Stimulated activated naive CD8-positive, alpha-beta T cell treated with anti-CD3 and anti-CD28 coated beads, Interleukin-15, Interleukin-2, amounts not matched to agents 100 ng/mL and 50 ng/mL, for 24 hours (primary cell): ENCODE measurements around the gene CALD1.

Source experiments
- H3K27ac Mint-ChIP-seq: one replicate; pipeline ENCODE4 v1.8.0; 2021; ENCODE audit warnings: mild to moderate bottlenecking, mixed read lengths
- H3K27me3 Mint-ChIP-seq: one replicate; pipeline ENCODE4 v1.8.0; 2021; ENCODE audit warnings: mixed read lengths
- H3K36me3 Mint-ChIP-seq: one replicate; pipeline ENCODE4 v1.8.0; 2021; ENCODE audit warnings: low read depth, mixed read lengths
- H3K4me1 Mint-ChIP-seq: one replicate; pipeline ENCODE4 v1.8.0; 2021; ENCODE audit warnings: low read depth, mixed read lengths
- H3K4me3 Mint-ChIP-seq: one replicate; pipeline ENCODE4 v1.8.0; 2021; ENCODE audit warnings: mild to moderate bottlenecking, mixed read lengths
- H3K9me3 Mint-ChIP-seq: one replicate; pipeline ENCODE4 v1.8.0; 2021; ENCODE audit warnings: mixed read lengths

The CALD1 gene

GRCh38 chr7:134891696-134892678 lies 112.6 kb downstream of the CALD1 start:
- H3K36me3 Mint-ChIP-seq = peaks cover 7% of the 10 kb centered on the region
- H3K9me3 Mint-ChIP-seq = peaks cover 10% of the 10 kb centered on the region
- peak overlapping the region; percentile 47 for H3K4me3 Mint-ChIP-seq
- H3K27me3 Mint-ChIP-seq = peaks cover 28% of the 10 kb centered on the region
- no peak overlapping the region for H3K27ac Mint-ChIP-seq
- peaks cover 7% of the 10 kb centered on the region for H3K4me1 Mint-ChIP-seq

DNA sequence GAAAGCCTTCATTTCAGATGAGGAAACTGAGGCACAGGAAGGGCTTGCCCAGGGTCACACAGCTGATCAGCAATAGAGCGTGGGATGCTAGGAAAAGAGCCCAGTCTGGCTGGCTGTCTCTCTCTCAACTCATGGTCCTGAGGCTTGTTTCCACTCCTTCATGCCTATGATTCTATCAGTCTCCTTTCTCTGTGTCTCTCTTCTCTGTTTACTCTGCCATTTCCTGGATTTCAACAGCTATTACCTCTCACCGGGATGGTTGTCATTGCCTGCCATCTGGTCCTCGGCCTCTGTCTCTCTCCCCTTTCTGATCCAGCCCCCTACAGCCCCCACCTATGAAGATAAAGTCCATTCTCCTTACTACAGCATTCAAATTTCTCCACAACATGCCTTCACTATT lies 113.5 kb downstream of the CALD1 start:
- Mint-ChIP-seq H3K27me3 (peaks cover 28% of the 10 kb centered on the region), H3K27ac (no peak overlapping the region), H3K9me3 (peaks cover 14% of the 10 kb centered on the region), H3K4me3 (no peak overlapping the region), H3K36me3 (peaks cover 7% of the 10 kb centered on the region), H3K4me1 (peaks cover 3% of the 10 kb centered on the region)

- H3K27me3 Mint-ChIP-seq = peaks cover 28% of the 10 kb centered on the region
- peaks cover 3% of the 10 kb centered on the region for H3K4me1 Mint-ChIP-seq
Observed at GRCh38 chr7:134893920-134894319, 114.5 kb downstream of the CALD1 start.

DNA sequence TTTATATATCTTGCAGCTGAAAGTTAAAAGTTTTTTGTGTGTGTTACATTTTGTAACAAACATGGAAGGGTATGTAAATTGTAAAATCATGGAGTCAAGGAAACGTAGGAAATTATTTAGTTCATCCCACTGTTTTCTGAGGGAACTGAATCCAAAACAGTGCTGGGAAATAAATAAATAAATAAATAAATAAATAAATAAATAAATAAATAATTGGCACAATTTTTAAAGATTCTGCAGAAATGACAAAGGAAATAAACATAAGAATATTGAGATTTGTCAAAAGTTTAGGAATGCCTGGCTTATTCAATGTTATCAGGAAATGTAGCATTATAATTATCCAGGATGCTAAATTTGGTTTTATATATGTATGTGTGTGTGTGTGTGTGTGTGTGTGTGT lies 115.5 kb downstream of the CALD1 start:
- Mint-ChIP-seq H3K36me3 (peaks cover 7% of the 10 kb centered on the region), H3K9me3 (peaks cover 14% of the 10 kb centered on the region), H3K4me3 (no peak overlapping the region), H3K4me1 (peaks cover 3% of the 10 kb centered on the region), H3K27me3 (peaks cover 28% of the 10 kb centered on the region), H3K27ac (no peak overlapping the region)

More at GRCh38 chr7:134893920-134894319, 114.5 kb downstream of the CALD1 start:
- Mint-ChIP-seq H3K9me3 (peaks cover 14% of the 10 kb centered on the region), H3K4me3 (no peak overlapping the region), H3K27ac (no peak overlapping the region), H3K36me3 (peaks cover 7% of the 10 kb centered on the region)

GRCh38 chr7:134896073-134896472 lies 116.6 kb downstream of the CALD1 start:
- Mint-ChIP-seq H3K27ac (no peak overlapping the region), H3K4me3 (no peak overlapping the region), H3K9me3 (peaks cover 14% of the 10 kb centered on the region), H3K36me3 (peaks cover 7% of the 10 kb centered on the region), H3K27me3 (peaks cover 27% of the 10 kb centered on the region), H3K4me1 (peaks cover 3% of the 10 kb centered on the region)

DNA sequence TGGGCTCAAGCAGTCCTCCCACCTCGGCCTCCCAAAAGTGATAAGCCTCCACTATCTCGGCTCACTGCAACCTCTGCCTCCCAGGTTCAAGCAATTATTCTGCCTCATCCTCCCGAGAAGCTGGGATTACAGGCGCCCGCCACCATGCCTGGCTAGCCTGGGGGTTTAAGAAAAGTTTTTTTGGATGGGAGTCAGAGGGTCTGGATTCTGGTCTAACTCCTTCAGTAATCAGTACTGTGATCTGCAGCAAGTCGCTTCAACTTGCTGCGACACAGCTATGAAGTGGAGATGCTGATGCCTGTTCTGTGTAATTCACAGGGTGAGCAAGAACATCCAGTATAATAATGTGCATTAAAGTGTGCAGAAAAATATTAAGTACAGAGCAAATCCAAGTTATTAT lies 118.5 kb downstream of the CALD1 start:
- peaks cover 13% of the 10 kb centered on the region for H3K27me3 Mint-ChIP-seq
- H3K36me3 Mint-ChIP-seq = peaks cover 7% of the 10 kb centered on the region
- H3K4me1 Mint-ChIP-seq = no peaks in the 10 kb centered on the region
- no peak overlapping the region for H3K4me3 Mint-ChIP-seq
- H3K9me3 Mint-ChIP-seq = peaks cover 14% of the 10 kb centered on the region
- no peak overlapping the region for H3K27ac Mint-ChIP-seq

DNA sequence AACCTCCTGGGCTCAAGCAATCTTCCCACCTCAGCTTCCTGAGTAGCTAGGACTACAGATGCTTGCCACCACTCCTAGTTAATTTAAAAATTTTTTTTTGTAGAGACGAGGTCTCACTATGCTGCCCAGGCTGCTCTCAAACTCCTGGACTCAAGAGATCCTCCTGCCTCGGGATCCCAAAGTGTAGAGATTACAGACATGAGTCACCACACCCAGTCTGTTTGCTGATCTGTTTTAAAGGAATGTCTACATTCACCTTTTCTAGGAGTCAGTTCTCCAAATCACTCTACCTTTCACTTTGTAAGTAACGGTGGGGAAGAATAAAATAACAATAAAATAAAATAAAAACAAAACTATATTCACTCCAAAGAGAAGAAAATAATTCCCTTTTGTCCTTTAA lies 120.3 kb downstream of the CALD1 start:
- H3K36me3 Mint-ChIP-seq = peaks cover 5% of the 10 kb centered on the region
- H3K9me3 Mint-ChIP-seq = peaks cover 14% of the 10 kb centered on the region
- no peak overlapping the region for H3K4me3 Mint-ChIP-seq
- H3K4me1 Mint-ChIP-seq = no peaks in the 10 kb centered on the region
- H3K27ac Mint-ChIP-seq = no peak overlapping the region
- H3K27me3 Mint-ChIP-seq = peaks cover under 1% of the 10 kb centered on the region

DNA sequence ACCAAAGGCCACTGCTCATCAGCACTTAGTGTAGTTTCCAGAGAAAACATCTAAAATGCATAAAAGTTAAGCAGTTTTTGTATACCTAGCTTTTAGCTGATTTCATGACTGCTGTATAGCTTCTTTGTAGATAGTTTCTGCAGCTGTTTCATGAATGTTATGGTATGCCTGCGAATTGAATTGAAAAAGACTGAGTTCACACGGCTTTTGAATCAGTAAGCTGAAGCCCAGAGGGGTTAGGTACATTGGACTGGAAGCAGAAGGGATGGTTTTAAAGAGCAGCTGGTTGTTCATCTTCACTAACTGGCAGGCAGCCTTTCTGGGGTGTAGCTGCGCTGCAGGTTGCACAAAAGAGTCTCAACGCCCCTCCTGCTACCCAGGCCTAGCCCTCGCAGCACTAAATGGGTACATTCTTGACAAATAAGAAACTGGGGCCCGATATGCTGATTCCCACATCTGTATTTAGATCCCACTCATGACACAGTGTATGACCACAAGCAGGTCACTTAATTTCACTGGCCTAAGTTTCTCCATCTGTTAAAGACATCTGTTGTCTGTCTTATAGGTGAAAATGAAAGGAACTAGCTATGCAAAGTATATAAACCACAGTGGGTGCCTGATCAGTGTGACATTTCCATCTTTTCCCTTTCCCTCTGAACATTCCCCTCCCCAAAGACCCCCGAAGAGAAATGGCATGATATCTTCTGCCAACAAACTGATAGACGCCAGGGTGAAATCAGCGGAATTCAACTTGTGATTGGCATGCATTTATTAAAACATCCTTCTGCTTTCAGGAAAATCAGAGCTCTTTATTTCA lies 120.9 kb downstream of the CALD1 start:
- Mint-ChIP-seq H3K9me3 (peaks cover 14% of the 10 kb centered on the region), H3K4me3 (no peak overlapping the region), H3K36me3 (peaks cover 4% of the 10 kb centered on the region), H3K27ac (no peak overlapping the region), H3K4me1 (no peaks in the 10 kb centered on the region), H3K27me3 (no peaks in the 10 kb centered on the region)

GRCh38 chr7:134901389-134902020 lies 122.1 kb downstream of the CALD1 start:
- Mint-ChIP-seq H3K27ac (no peak overlapping the region), H3K27me3 (no peaks in the 10 kb centered on the region), H3K36me3 (peaks cover 2% of the 10 kb centered on the region)

GRCh38 chr7:134902058-134902457 lies 122.6 kb downstream of the CALD1 start:
- Mint-ChIP-seq H3K27me3 (no peaks in the 10 kb centered on the region), H3K9me3 (peaks cover 4% of the 10 kb centered on the region), H3K4me1 (no peaks in the 10 kb centered on the region), H3K36me3 (no peaks in the 10 kb centered on the region), H3K27ac (no peak overlapping the region), H3K4me3 (no peak overlapping the region)

More at GRCh38 chr7:134901389-134902020, 122.1 kb downstream of the CALD1 start:
- peaks cover 8% of the 10 kb centered on the region for H3K9me3 Mint-ChIP-seq
- no peaks in the 10 kb centered on the region for H3K4me1 Mint-ChIP-seq
- no peak overlapping the region for H3K4me3 Mint-ChIP-seq

DNA sequence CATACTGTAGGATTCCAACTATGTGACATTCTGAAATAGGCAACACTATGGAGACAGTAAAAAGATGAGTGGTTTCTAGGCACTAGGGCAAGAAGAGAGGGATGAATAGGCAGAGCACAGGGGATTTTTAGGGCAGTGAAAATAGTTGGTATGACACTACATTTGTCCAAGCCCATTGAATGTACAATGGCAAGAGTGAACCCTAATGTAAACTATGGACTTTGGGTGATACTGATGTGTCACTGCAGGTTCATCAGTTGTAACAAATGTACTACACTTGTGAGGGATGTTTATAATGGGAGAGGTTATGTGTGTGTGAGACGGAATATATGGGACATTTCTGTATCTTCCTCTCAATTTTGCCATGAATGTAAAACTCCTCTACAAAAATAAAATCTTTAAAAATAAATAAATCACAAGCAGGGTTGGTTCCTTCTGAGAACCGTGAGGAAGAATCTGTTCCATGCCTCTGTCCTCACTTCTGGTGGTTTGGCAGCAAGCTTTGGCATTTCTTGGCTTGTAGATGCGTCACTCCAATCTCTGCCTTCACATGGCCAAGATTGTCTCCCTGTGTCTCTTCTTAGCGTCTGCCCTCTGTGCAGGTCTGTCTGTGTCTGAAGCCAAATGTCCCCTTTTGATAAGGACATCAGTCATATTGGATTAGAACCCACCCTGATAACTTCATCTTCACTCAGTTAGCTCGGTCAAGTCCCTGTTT lies 123.8 kb downstream of the CALD1 start:
- H3K27me3 Mint-ChIP-seq = no peaks in the 10 kb centered on the region
- H3K27ac Mint-ChIP-seq = no peak overlapping the region

GRCh38 chr7:134905375-134905774 lies 125.9 kb downstream of the CALD1 start:
- no peaks in the 10 kb centered on the region for H3K27me3 Mint-ChIP-seq
- no peak overlapping the region for H3K4me3 Mint-ChIP-seq
- H3K9me3 Mint-ChIP-seq = no peaks in the 10 kb centered on the region
- no peak overlapping the region for H3K27ac Mint-ChIP-seq
- H3K36me3 Mint-ChIP-seq = no peaks in the 10 kb centered on the region
- no peaks in the 10 kb centered on the region for H3K4me1 Mint-ChIP-seq

More for the DNA sequence above, 123.8 kb downstream of the CALD1 start:
- Mint-ChIP-seq H3K9me3 (no peaks in the 10 kb centered on the region), H3K4me1 (no peaks in the 10 kb centered on the region), H3K36me3 (no peaks in the 10 kb centered on the region), H3K4me3 (no peak overlapping the region)

DNA sequence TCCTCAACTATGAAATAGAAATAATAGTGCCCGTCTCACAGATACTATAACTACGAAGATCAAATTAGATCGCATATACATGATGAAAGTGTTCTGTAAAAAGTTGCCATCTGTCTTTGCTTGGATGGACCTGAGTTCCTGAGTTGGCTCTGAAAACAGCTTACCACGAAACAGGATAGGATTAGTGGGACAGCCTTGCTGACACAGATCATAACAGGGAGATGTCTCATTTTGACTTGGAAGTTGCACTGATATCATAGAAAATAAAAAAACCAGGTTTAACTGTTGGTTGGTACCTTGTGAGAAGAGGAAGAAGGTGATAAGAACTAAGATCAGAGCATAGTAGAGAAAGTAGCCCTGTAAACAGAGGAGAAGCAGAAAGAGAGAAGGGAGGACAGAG lies 127.6 kb downstream of the CALD1 start:
- Mint-ChIP-seq H3K4me1 (no peaks in the 10 kb centered on the region), H3K27me3 (no peaks in the 10 kb centered on the region), H3K9me3 (no peaks in the 10 kb centered on the region), H3K36me3 (no peaks in the 10 kb centered on the region), H3K4me3 (no peak overlapping the region), H3K27ac (no peak overlapping the region)

DNA sequence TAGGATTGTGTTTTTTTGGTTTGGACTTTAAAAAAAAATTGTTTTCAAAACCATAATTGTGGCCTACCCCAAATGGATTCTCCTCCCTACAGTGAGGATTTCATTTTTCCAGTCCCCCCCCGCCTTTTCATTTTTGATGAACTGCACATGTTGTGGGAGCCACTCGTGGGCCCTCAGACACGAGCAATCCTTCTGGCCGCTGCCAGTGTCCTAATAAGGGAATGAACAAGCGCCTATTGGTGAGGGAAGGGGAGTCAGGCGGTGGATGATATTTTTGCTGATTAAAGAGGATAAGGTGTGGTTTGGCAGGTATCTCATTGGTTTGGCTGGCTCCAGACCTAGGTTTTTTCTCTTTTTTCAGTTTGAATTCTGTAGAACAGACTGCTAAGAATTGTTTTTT lies 128.2 kb downstream of the CALD1 start:
- Mint-ChIP-seq H3K4me3 (no peak overlapping the region), H3K4me1 (no peaks in the 10 kb centered on the region), H3K36me3 (no peaks in the 10 kb centered on the region), H3K27me3 (no peaks in the 10 kb centered on the region), H3K9me3 (no peaks in the 10 kb centered on the region), H3K27ac (no peak overlapping the region)
